Progenitor cell of endocrine pancreas (in vitro differentiated cells): ENCODE data around the gene TMC4. TPM values are rescaled to one million over a fixed set of nuclear protein-coding genes. Genes with fewer than 3 reads are reported as not detected.

Source experiments
- DNase-seq: peaks from one replicate; pipeline ENCODE4 v3.0.0; 2021; ENCODE audit warnings: low spot score; ENCODE audit not compliant: unreplicated experiment
- H3K27ac Mint-ChIP-seq: 2 replicates; pipeline ENCODE4 v1.8.0; 2021; ENCODE audit warnings: mild to moderate bottlenecking, moderate library complexity, mixed read lengths
- H3K27me3 Mint-ChIP-seq: 2 replicates; pipeline ENCODE4 v1.8.0; 2021; ENCODE audit warnings: mixed read lengths
- H3K36me3 Mint-ChIP-seq: 2 replicates; pipeline ENCODE4 v1.8.0; 2022; ENCODE audit warnings: mixed read lengths; ENCODE audit not compliant: insufficient read depth
- H3K4me1 Mint-ChIP-seq: 2 replicates; pipeline ENCODE4 v1.8.0; 2021; ENCODE audit warnings: low read depth, mixed read lengths
- H3K4me3 Mint-ChIP-seq: 2 replicates; pipeline ENCODE4 v1.8.0; 2021; ENCODE audit warnings: low read depth, mild to moderate bottlenecking, moderate library complexity, mixed read lengths
- H3K9me3 Mint-ChIP-seq: 2 replicates; pipeline ENCODE4 v1.8.0; 2021; ENCODE audit warnings: low read depth, mixed read lengths
- total RNA-seq: library from RNA; stranded (reverse); gene quantifications from 2 replicates; pipeline ENCODE4 v1.2.1, GENCODE V29; 2021
- TF ChIP-seq, protein P1 (sequence below): fragments of 200-600 bp; sonication (generic); IDR thresholded peaks from one replicate; pipeline ENCODE4 v1.5.0; 2021; ENCODE audit warnings: antibody characterized with exemption, mild to moderate bottlenecking; ENCODE audit not compliant: unreplicated experiment

TMC4 gene
- total RNA-seq, 1 donor from 2014 or later: 125 TPM

DNA sequence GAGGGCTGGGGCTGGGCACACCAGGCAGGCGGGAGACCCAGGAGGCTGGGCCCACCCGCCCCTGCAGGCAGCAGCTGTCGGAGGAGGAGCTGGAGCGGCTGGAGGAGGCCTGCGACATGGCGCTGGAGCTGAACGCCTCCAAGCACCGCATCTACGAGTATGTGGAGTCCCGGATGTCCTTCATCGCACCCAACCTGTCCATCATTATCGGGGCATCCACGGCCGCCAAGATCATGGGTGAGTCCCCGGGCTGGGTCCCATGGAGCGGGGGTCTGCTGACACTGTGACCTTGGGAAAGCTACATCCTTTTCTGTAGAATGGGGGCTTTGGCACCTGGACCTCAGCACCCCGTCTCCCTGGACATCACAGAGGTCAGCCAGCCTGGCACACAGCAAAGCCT lies 49.3 kb downstream of the TMC4 start:
- H3K4me3 Mint-ChIP-seq: no peak overlapping the region
- H3K27me3 Mint-ChIP-seq: no peaks in the 10 kb centered on the region
- peaks cover 13% of the 10 kb centered on the region for H3K36me3 Mint-ChIP-seq
- no peaks in the 10 kb centered on the region for H3K9me3 Mint-ChIP-seq
- H3K27ac Mint-ChIP-seq: no peak overlapping the region
- H3K4me1 Mint-ChIP-seq: no peaks in the 10 kb centered on the region
- DNase-seq: no peak
- TF ChIP-seq, protein P1, sequence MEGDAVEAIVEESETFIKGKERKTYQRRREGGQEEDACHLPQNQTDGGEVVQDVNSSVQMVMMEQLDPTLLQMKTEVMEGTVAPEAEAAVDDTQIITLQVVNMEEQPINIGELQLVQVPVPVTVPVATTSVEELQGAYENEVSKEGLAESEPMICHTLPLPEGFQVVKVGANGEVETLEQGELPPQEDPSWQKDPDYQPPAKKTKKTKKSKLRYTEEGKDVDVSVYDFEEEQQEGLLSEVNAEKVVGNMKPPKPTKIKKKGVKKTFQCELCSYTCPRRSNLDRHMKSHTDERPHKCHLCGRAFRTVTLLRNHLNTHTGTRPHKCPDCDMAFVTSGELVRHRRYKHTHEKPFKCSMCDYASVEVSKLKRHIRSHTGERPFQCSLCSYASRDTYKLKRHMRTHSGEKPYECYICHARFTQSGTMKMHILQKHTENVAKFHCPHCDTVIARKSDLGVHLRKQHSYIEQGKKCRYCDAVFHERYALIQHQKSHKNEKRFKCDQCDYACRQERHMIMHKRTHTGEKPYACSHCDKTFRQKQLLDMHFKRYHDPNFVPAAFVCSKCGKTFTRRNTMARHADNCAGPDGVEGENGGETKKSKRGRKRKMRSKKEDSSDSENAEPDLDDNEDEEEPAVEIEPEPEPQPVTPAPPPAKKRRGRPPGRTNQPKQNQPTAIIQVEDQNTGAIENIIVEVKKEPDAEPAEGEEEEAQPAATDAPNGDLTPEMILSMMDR: no peak

DNA sequence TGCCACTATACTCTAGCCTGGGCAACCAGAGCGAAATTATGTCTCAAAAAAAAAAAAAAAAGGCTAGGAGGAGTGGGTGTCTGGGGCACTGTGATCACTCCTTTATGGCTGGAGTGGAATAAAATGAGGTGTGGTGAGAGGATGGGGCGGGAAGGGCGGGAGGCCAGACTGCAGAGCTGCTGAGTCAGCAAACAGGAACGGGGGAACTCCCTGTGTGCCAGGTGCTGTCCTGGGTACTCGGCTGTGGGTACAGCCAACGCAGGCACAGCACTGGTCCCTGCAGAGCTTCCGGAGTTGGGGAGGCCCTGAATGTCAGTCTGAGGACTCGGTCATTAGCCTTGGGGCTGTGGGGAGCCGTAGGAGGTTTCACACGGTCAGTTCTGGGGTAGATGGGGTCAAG lies 51.7 kb downstream of the TMC4 start:
- Mint-ChIP-seq H3K27me3 (no peaks in the 10 kb centered on the region), H3K4me1 (peaks cover 3% of the 10 kb centered on the region), H3K36me3 (peaks cover 12% of the 10 kb centered on the region), H3K27ac (no peak overlapping the region), H3K4me3 (no peak overlapping the region), H3K9me3 (no peaks in the 10 kb centered on the region)
- TF ChIP-seq, protein P1: no peak
- no peak for DNase-seq

DNA sequence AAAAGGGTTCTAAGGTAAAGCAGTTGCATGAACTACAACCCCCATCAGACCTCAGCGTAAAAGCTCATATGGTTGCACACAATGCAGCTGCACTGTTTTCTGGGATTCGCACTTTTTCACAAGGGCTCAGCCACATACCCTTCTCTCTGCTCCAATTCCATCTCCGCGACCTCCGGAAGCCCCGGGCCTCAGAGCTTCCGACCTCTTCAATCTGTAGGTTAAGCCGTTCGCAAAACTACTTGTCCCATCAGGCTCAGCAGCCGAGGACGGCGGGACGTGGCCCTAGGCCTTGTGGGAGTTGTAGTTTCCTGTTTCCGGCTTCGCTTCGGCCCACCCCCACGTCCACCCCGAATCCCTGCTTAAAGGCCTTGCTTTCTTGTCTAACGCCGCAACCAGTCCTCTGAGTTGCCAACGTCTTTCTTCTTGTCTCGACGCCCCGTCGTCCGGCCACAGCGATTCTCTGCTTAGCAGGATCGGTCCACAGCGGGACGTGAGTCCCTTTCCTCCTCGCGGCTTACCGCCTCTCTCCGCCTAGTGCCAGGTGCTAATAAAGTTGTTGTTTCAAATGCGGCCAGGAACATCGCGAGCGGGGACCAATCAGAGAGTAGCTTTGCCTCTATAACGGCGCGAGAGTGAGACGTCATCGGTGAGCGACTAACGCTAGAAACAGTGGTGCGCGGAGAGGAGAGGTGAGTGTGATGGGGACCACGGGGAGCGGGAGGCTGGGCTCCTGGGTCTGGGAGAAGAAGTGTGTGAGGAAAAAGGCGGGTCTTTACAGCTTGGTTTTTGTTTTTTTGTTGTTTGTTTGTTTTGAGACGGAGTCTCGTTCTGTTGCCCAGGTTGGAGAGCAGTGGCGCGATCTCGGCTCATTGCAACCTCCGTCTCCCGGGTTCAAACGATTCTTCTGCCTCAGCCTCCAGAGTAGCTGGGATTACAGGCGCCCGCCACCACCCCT lies 57.6 kb downstream of the TMC4 start, which contains the start of the genes PRPF31 and TFPT:
TSS of gene PRPF31 (plus strand) at position 646 of the 955 bp plus-strand sequence. CDS start 2,525 bp downstream, outside the sequence.
TSS of gene TFPT (minus strand) at position 549 of the 955 bp plus-strand sequence. CDS start at position 161, 388 bp downstream.
- peak within 1 kb of the TSS; percentile 94 for H3K27ac Mint-ChIP-seq
- no peaks in the 10 kb centered on the region for H3K9me3 Mint-ChIP-seq
- no peaks in the 10 kb centered on the region for H3K27me3 Mint-ChIP-seq
- TF ChIP-seq, protein P1: no peak
- peaks cover 13% of the 10 kb centered on the region for H3K36me3 Mint-ChIP-seq
- H3K4me3 Mint-ChIP-seq: peak within 1 kb of the TSS; percentile 95
- peaks cover 18% of the 10 kb centered on the region for H3K4me1 Mint-ChIP-seq
- peak; percentile 89 for DNase-seq

DNA sequence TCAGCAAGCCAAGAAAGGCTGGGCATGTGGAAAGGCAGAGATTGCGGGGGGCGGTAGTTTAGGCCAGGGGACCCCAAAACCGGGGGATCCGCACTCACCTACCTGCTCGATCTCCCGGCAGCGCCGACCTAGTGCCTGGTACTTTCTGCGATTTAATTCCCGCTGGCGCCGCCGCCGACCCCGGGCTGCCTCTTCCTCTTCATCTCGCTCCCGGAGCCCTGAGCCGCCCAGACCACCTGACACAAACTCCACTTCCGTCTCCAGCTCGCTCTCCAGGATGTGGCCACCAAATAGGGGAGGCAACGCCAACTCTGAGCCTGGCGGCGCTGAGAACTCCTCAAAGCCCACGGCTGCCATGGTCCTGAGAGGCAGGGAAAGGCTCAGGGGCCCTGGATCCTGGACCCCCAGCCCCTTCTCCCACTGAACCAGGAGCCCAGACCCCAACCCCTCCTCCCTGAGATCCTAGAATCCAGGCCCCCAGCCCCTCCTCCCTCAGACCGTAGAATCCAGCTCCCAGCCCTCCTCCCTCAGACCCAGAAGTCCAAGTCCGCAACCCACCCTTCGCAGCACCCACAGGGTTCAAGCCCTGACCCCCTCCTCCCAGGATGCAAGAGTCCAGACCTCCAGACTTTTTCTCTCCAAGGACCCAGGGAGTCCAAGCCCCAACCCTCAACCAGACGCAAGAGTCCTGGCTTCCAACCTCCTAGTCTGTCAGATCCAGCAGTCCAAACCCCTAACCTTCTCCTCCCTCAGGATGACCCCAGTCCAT lies 58.4 kb downstream of the TMC4 start:
- DNase-seq: no peak
- H3K4me3 Mint-ChIP-seq: peak overlapping the region; percentile 95
- no peaks in the 10 kb centered on the region for H3K27me3 Mint-ChIP-seq
- H3K9me3 Mint-ChIP-seq: no peaks in the 10 kb centered on the region
- H3K36me3 Mint-ChIP-seq: peaks cover 12% of the 10 kb centered on the region
- TF ChIP-seq, protein P1: no peak
- H3K27ac Mint-ChIP-seq: peak overlapping the region; percentile 94
- H3K4me1 Mint-ChIP-seq: peaks cover 18% of the 10 kb centered on the region

Other genes with a start within 250 kb of the TMC4 start
- gene CACNG8, start 210.2 kb downstream of the TMC4 start, total RNA-seq: 0.36 and 0.40 TPM in 2 replicates
- 7.6 and 8.4 TPM in 2 replicates for gene CACNG6, start 181.5 kb downstream of the TMC4 start, total RNA-seq
- gene VSTM1, start 109.3 kb downstream of the TMC4 start, total RNA-seq: not detected in 2 replicates
- not detected in 2 replicates for gene TARM1, start 91.8 kb downstream of the TMC4 start, total RNA-seq
- gene OSCAR, start 72.4 kb downstream of the TMC4 start, total RNA-seq: not detected in 2 replicates
- 139 and 162 TPM in 2 replicates for gene NDUFA3, start 70.3 kb downstream of the TMC4 start, total RNA-seq
- 21.1 and 21.8 TPM in 2 replicates for gene TFPT, start 57.5 kb downstream of the TMC4 start, total RNA-seq
- gene PRPF31, start 57.4 kb downstream of the TMC4 start, total RNA-seq: 71.3 and 78.8 TPM in 2 replicates
- gene CNOT3, start 35.4 kb downstream of the TMC4 start, total RNA-seq: 75.4 and 77.3 TPM in 2 replicates
- 6.8 and 7.2 TPM in 2 replicates for gene LENG1, start 13.4 kb downstream of the TMC4 start, total RNA-seq
- 91.5 and 99.1 TPM in 2 replicates for gene MBOAT7, start 16.4 kb upstream of the TMC4 start, total RNA-seq
- 38.6 and 39.7 TPM in 2 replicates for gene TSEN34, start 18.1 kb upstream of the TMC4 start, total RNA-seq
- gene RPS9, start 27.7 kb upstream of the TMC4 start, total RNA-seq: 1,160 and 1,179 TPM in 2 replicates
- gene LILRB3, start 49.8 kb upstream of the TMC4 start, total RNA-seq: 0.50 TPM in 1 of 2 replicates, not detected in the other
- not detected in 2 replicates for gene LILRA6, start 69.6 kb upstream of the TMC4 start, total RNA-seq
- gene LILRB5, start 84.1 kb upstream of the TMC4 start, total RNA-seq: not detected in 2 replicates
- not detected in 2 replicates for gene LILRB2, start 108.0 kb upstream of the TMC4 start, total RNA-seq
- not detected in 2 replicates for gene LILRA5, start 140.0 kb upstream of the TMC4 start, total RNA-seq
- gene LILRA4, start 166.0 kb upstream of the TMC4 start, total RNA-seq: not detected in 2 replicates
- not detected in 2 replicates for gene LAIR1, start 191.8 kb upstream of the TMC4 start, total RNA-seq
- 133 and 144 TPM in 2 replicates for gene TTYH1, start 242.3 kb upstream of the TMC4 start, total RNA-seq